Activated T-helper 2 cell treated with anti-CD3 and anti-CD28 coated beads, Interferon-gamma antibody, Interleukin-2, Interleukin-4, amounts not matched to agents 10 μg/mL and 5 μg/mL and 100 μg/mL, durations not matched to agents 14 hours and 24 hours and 36 hours (primary cell): Measurements from ENCODE around the gene PCBD1. TPM values are rescaled to one million over a fixed set of nuclear protein-coding genes. Genes with fewer than 3 reads are reported as not detected.

Experiments
- total RNA-seq: library from RNA; stranded (reverse); gene quantifications from 2 replicates; pipeline ENCODE4 v1.2.3, GENCODE V29; 2022

Gene PCBD1
- total RNA-seq, 1 donor from 2014 or later = 73.8 TPM

Other genes with a start within 250 kb of the PCBD1 start
- 0.39 and 0.46 TPM in 2 replicates for gene ADAMTS14, start 216.1 kb downstream of the PCBD1 start, total RNA-seq
- gene TBATA, start 103.2 kb downstream of the PCBD1 start, total RNA-seq = not detected in 2 replicates
- 124 and 139 TPM in 2 replicates for gene SGPL1, start 72.6 kb downstream of the PCBD1 start, total RNA-seq